ENCODE data around the gene MFRP.

MFRP gene

DNA sequence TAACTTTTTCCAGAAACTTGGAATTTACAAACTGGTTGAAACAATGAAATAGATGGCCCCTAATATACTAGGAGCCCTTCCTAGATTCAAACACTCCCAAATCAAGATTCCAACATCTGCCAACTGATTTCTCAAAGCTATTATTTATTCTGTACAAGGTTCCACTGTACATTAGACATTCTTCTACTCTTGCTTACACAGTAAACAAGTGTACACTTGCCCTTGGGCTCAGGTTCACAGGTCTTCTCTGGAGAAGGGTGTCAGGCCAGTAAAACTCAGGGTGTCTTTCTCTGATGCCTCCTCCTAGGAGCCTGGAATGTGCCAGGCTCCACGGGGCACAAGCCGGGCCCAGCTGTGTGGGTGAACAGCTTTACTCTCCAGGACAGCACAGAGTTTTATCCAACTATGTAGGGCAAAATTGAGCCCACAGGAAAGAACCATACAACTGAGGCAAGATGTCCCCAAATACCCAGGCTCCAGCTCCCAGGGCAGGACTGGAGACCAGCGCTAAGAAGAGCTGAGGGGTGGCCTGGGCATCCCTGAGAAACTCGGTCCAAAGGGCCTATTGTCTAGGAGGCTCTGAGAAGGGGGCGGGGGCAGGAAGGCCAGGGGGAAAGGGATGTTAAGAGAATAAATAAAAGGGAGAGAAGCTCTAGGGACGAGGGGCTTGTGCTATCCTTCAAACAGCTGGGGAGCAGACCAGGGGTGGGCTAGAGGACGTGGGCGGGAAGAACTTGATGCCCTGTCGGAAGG is 8.8 kb upstream of the MFRP start:
- Mint-ChIP-seq H3K36me3 (ENCODE audit: low read depth) (no peaks in the 10 kb centered on the region), H3K4me3 (no peak overlapping the region), H3K27me3 (peaks cover 51% of the 10 kb centered on the region), H3K4me1 (ENCODE audit: low read depth) (peaks cover 8% of the 10 kb centered on the region), H3K9me3 (no peaks in the 10 kb centered on the region), H3K27ac (no peak overlapping the region)
- DNase-seq = no peak

GRCh38 chr11:119352857-119353260 is 6.4 kb upstream of the MFRP start:
- peaks cover 47% of the 10 kb centered on the region for H3K27me3 Mint-ChIP-seq

DNA sequence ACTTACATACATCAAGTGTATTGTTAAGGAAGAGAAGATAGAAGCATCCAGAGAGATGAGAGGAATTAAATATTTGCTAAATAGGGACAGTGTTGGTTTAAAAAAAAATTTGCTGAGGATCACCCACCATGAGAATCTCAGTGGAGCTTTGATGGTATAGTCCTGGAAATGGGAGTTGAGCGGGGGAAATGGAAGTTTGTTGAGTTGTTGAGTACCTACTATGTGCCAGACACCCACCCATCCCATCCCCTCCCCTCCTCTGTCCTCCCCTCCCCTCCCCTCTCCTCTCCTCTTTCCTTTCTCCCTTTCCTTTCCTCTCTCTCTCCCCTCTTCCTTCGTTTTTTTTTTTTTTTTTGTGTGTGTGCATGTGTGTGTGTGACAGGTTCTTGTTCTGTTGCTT is 4.7 kb upstream of the MFRP start:
- Mint-ChIP-seq H3K4me3 (no peak overlapping the region), H3K4me1 (ENCODE audit: low read depth) (peaks cover 4% of the 10 kb centered on the region), H3K27me3 (peaks cover 45% of the 10 kb centered on the region), H3K9me3 (no peaks in the 10 kb centered on the region), H3K27ac (no peak overlapping the region), H3K36me3 (ENCODE audit: low read depth) (no peaks in the 10 kb centered on the region)
- no peak for DNase-seq

More at GRCh38 chr11:119352857-119353260, 6.4 kb upstream of the MFRP start:
- DNase-seq = no peak
- H3K4me1 Mint-ChIP-seq (ENCODE audit: low read depth) = peaks cover 8% of the 10 kb centered on the region
- H3K36me3 Mint-ChIP-seq (ENCODE audit: low read depth) = no peaks in the 10 kb centered on the region
- H3K9me3 Mint-ChIP-seq = no peaks in the 10 kb centered on the region
- H3K4me3 Mint-ChIP-seq = no peak overlapping the region
- H3K27ac Mint-ChIP-seq = no peak overlapping the region

DNA sequence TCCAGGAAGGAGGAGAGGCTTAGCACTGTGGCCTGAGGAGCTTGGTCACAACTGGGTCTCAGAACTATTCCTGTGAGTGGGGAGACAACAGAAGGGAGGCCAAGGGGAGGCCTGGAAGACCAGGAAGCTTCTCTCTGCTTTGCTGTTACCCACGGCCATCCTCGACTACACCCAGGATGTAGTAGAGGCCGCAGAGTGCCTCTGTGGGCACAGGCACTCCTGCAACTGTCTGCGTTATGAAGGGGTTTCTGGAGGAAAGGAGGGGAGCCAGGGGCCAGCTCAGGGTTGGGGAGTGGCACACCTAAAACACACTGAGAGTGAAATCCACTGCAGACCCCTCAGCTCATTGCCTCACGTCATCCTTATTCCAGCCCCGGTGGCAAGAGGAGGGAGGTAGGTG is 3.8 kb upstream of the MFRP start:
- Mint-ChIP-seq H3K4me3 (no peak overlapping the region), H3K27me3 (peaks cover 40% of the 10 kb centered on the region), H3K27ac (no peak overlapping the region), H3K4me1 (ENCODE audit: low read depth) (peaks cover 2% of the 10 kb centered on the region), H3K36me3 (ENCODE audit: low read depth) (no peaks in the 10 kb centered on the region), H3K9me3 (no peaks in the 10 kb centered on the region)
- DNase-seq = no peak

DNA sequence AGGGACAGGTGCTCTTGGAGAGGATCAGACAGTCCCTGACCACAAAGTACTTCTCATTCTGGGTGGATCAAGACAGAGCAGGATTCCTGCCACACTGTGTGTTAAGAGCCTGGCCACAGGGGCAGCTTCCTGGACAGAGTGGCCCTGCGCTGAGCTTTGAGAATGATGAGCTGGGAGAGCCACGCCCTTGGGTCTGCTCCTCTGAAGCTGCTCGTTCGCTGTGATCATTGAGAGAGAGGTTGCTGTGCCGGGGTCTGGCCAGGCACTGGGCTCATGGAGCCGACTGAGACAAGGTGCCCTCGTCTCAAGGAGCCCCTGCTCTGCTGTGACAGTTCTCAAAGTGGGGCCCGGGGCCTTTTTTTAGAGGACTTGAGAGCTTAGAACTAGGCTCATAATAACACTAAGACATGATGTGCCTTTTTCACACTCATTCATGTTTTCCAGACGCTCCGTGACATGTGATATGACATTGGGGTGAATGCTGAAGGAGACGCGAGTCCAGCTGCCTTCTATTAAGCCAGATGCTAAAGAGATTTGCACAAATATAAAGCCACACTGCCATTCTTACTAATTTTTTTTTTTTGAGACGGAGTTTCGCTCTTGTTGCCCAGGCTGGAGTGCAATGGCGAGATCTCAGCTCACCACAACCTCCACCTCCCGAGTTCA is 1.6 kb upstream of the MFRP start:
- Mint-ChIP-seq H3K4me1 (ENCODE audit: low read depth) (peaks cover 2% of the 10 kb centered on the region), H3K27me3 (peaks cover 42% of the 10 kb centered on the region), H3K4me3 (no peak overlapping the region), H3K36me3 (ENCODE audit: low read depth) (no peaks in the 10 kb centered on the region), H3K27ac (no peak overlapping the region), H3K9me3 (no peaks in the 10 kb centered on the region)
- DNase-seq = no peak

- Mint-ChIP-seq H3K27me3 (peaks cover 40% of the 10 kb centered on the region), H3K4me1 (ENCODE audit: low read depth) (peaks cover 2% of the 10 kb centered on the region), H3K4me3 (no peak overlapping the region), H3K36me3 (ENCODE audit: low read depth) (no peaks in the 10 kb centered on the region), H3K27ac (no peak overlapping the region), H3K9me3 (no peaks in the 10 kb centered on the region)
- no peak for DNase-seq
Measured at GRCh38 chr11:119347242-119347641, 737 bp upstream of the MFRP start.

GRCh38 chr11:119345685-119346084 is 820 bp downstream of the MFRP start:
- peaks cover 8% of the 10 kb centered on the region for H3K4me1 Mint-ChIP-seq (ENCODE audit: low read depth)
- no peak overlapping the region for H3K4me3 Mint-ChIP-seq
- no peak for DNase-seq
- no peaks in the 10 kb centered on the region for H3K9me3 Mint-ChIP-seq
- H3K27me3 Mint-ChIP-seq = peaks cover 45% of the 10 kb centered on the region
- H3K36me3 Mint-ChIP-seq (ENCODE audit: low read depth) = no peaks in the 10 kb centered on the region
- H3K27ac Mint-ChIP-seq = no peak overlapping the region

- peaks cover 6% of the 10 kb centered on the region for H3K4me1 Mint-ChIP-seq (ENCODE audit: low read depth)
- H3K27ac Mint-ChIP-seq = no peak overlapping the region
Measured at GRCh38 chr11:119344291-119345010, 2.1 kb downstream of the MFRP start.

GRCh38 chr11:119343726-119344125 is 2.8 kb downstream of the MFRP start:
- no peaks in the 10 kb centered on the region for H3K9me3 Mint-ChIP-seq
- H3K27me3 Mint-ChIP-seq = peaks cover 55% of the 10 kb centered on the region
- peaks cover 10% of the 10 kb centered on the region for H3K4me1 Mint-ChIP-seq (ENCODE audit: low read depth)
- DNase-seq = no peak
- no peak overlapping the region for H3K4me3 Mint-ChIP-seq
- H3K27ac Mint-ChIP-seq = no peak overlapping the region
- H3K36me3 Mint-ChIP-seq (ENCODE audit: low read depth) = no peaks in the 10 kb centered on the region

More at GRCh38 chr11:119344291-119345010, 2.1 kb downstream of the MFRP start:
- no peaks in the 10 kb centered on the region for H3K36me3 Mint-ChIP-seq (ENCODE audit: low read depth)
- H3K4me3 Mint-ChIP-seq = no peak overlapping the region
- H3K9me3 Mint-ChIP-seq = no peaks in the 10 kb centered on the region
- peaks cover 47% of the 10 kb centered on the region for H3K27me3 Mint-ChIP-seq
- no peak for DNase-seq

DNA sequence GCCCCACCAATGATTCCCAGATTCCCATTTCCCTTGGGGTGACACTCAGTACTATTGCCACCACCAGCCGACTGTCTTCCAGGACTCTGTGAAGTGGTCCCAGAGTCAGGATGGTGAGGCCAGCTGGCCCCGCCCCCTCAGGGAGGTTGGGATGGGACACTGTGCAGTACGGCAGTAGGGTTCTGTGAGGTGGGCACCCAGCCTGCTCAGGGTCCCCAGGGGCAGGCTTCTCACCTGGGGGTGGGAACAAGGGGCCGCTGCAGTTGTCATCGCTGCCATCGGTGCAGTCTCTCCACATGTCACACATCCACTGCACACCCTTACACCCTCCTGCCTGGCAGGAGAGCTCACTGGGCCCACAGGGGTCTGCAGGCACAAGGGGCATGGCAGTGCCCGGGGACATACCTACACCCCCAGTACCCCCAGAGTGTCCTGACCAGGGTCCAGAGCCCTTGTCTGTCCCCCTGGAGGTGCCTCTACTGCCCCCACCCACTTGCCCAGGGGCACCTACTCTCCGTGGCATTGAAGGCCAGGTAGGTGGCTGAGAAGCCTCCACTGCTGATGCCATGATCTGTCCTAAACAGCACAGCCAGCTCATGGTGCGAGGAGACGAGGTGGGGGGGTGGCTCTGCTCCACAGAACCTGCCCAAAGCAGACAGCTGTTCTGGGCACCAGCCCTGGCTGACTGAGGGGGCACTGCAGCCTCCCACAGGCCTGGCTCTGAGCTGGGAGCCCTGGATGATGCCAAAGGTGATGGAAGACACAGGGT is 4.0 kb downstream of the MFRP start:
- Mint-ChIP-seq H3K36me3 (ENCODE audit: low read depth) (peaks cover 3% of the 10 kb centered on the region), H3K4me3 (no peak overlapping the region), H3K4me1 (ENCODE audit: low read depth) (peaks cover 20% of the 10 kb centered on the region), H3K9me3 (no peaks in the 10 kb centered on the region), H3K27me3 (peaks cover 60% of the 10 kb centered on the region), H3K27ac (no peak overlapping the region)
- DNase-seq = no peak

- H3K4me1 Mint-ChIP-seq (ENCODE audit: low read depth) = peaks cover 23% of the 10 kb centered on the region
- DNase-seq = no peak
- no peaks in the 10 kb centered on the region for H3K9me3 Mint-ChIP-seq
- peaks cover 60% of the 10 kb centered on the region for H3K27me3 Mint-ChIP-seq
- H3K36me3 Mint-ChIP-seq (ENCODE audit: low read depth) = peaks cover 9% of the 10 kb centered on the region
- H3K27ac Mint-ChIP-seq = no peak overlapping the region
- no peak overlapping the region for H3K4me3 Mint-ChIP-seq
Measured at GRCh38 chr11:119342023-119342300, 4.5 kb downstream of the MFRP start.

GRCh38 chr11:119341222-119342022 is 5.1 kb downstream of the MFRP start:
- no peak overlapping the region for H3K4me3 Mint-ChIP-seq
- no peak overlapping the region for H3K27ac Mint-ChIP-seq
- H3K9me3 Mint-ChIP-seq = no peaks in the 10 kb centered on the region
- peaks cover 57% of the 10 kb centered on the region for H3K27me3 Mint-ChIP-seq
- peaks cover 14% of the 10 kb centered on the region for H3K36me3 Mint-ChIP-seq (ENCODE audit: low read depth)
- DNase-seq = no peak
- H3K4me1 Mint-ChIP-seq (ENCODE audit: low read depth) = peaks cover 27% of the 10 kb centered on the region

- H3K36me3 Mint-ChIP-seq (ENCODE audit: low read depth) = peaks cover 22% of the 10 kb centered on the region
- no peak within 1 kb of the TSS for H3K4me3 Mint-ChIP-seq
- H3K27ac Mint-ChIP-seq = no peak within 1 kb of the TSS
- peaks cover 36% of the 10 kb centered on the region for H3K4me1 Mint-ChIP-seq (ENCODE audit: low read depth)
- no peak for DNase-seq
- H3K27me3 Mint-ChIP-seq = peaks cover 53% of the 10 kb centered on the region
- no peaks in the 10 kb centered on the region for H3K9me3 Mint-ChIP-seq
Measured at GRCh38 chr11:119340335-119341221, 5.9 kb downstream of the MFRP start, which contains the start of gene C1QTNF5. TSS of gene C1QTNF5 (minus strand) at chr11:119340883. CDS start at chr11:119340397, 486 bp downstream.

All from activated T-cell treated with anti-CD3 and anti-CD28 coated beads, Interleukin-2, amount 50 U/mL, for 24 hours (primary cell).